NK-92 (cell line): Measurements from ENCODE around the gene EDN1.
"Not testable (repeated sequence)": the region's sequence is repeated elsewhere in the genome, so short reads cannot be mapped to it uniquely, and the experiment has no call there.

Experiments used
- DNase-seq: peaks from one replicate; lab custom pipeline; 2025; ENCODE audit not compliant: unreplicated experiment; lab: John Stamatoyannopoulos, UW

The EDN1 gene

DNA sequence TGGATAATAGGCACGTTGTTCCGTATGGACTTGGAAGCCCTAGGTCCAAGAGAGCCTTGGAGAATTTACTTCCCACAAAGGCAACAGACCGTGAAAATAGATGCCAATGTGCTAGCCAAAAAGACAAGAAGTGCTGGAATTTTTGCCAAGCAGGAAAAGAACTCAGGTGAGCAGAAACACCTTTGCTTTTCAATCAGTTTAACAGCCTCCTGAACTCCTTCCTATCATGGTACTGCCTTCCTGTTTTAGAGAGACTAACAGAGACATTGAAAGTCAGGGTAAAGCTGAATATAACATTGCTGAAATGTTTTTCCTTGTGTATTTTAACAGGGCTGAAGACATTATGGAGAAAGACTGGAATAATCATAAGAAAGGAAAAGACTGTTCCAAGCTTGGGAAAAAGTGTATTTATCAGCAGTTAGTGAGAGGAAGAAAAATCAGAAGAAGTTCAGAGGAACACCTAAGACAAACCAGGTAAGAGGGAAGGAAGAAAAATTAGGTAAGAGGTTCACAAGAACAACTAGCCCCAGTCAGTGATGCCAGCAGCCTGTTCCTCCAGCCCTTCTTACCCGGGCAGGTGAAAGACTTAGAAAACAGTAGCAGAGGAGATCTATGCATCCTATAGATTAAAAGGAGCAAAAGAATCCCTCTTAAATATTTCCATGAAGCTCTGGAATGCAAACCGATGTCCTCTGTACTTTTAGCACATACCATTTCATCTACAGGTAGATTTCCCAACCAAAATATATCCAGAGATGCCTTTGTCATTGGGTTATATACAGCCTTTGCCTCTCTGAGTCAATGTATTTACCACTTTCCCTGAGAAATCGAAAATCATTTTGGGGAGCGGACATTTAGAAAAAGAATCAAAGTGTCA, 4.0 kb downstream of the EDN1 start:
- DNase-seq: no peak

DNA sequence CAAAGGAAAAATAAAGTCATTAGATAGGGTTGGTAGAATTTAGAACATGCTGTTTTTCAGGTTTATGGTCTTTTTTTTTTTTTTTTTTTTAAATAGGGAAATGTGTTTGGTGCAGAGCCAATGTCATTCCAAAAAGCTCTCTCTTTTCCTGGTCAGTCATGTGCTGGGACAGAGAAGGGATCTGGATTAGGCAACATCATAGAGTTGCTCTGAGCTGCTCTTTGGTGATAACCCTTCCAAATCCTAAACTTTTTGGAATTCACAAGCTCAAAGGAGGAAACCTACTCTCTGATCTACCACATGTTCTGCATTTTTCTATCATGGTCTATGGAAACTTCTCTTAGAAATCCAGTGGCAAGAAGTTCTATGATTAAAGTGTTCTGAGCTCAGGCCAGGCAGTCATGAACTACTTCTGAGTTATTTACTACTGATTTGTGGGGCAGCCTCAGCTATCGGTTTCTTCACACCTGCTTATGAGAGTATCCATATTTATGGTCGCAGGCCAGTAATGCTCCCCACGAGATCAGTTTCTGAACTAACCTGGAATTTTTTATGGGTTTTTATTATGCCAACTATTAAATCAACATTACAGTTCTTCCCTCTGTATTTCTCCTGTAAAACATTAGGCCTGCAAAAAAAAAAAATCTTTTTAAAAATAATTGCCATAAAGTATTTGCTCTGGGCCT, 4.8 kb downstream of the EDN1 start:
- no peak for DNase-seq

DNA sequence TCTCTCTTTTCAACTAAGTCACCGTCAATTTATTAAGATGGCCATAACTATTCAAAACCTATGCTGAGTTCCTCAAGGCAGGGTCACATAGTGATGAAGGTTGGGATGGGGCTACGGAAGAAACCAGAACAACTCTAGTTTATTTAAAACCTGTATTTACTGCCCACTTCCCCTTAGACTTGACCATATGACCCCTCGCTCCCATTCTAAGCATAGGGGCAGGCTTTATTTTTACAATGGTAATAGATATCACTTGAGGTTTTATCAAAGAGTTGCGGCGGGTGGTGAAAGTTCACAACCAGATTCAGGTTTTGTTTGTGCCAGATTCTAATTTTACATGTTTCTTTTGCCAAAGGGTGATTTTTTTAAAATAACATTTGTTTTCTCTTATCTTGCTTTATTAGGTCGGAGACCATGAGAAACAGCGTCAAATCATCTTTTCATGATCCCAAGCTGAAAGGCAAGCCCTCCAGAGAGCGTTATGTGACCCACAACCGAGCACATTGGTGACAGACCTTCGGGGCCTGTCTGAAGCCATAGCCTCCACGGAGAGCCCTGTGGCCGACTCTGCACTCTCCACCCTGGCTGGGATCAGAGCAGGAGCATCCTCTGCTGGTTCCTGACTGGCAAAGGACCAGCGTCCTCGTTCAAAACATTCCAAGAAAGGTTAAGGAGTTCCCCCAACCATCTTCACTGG, 5.5 kb downstream of the EDN1 start:
- no peak for DNase-seq

DNA sequence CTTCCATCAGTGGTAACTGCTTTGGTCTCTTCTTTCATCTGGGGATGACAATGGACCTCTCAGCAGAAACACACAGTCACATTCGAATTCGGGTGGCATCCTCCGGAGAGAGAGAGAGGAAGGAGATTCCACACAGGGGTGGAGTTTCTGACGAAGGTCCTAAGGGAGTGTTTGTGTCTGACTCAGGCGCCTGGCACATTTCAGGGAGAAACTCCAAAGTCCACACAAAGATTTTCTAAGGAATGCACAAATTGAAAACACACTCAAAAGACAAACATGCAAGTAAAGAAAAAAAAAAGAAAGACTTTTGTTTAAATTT, 6.1 kb downstream of the EDN1 start:
- DNase-seq: no peak

DNA sequence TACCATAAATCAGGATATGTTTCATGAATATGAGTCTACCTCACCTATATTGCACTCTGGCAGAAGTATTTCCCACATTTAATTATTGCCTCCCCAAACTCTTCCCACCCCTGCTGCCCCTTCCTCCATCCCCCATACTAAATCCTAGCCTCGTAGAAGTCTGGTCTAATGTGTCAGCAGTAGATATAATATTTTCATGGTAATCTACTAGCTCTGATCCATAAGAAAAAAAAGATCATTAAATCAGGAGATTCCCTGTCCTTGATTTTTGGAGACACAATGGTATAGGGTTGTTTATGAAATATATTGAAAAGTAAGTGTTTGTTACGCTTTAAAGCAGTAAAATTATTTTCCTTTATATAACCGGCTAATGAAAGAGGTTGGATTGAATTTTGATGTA, 6.4 kb downstream of the EDN1 start:
- DNase-seq: no peak

DNA sequence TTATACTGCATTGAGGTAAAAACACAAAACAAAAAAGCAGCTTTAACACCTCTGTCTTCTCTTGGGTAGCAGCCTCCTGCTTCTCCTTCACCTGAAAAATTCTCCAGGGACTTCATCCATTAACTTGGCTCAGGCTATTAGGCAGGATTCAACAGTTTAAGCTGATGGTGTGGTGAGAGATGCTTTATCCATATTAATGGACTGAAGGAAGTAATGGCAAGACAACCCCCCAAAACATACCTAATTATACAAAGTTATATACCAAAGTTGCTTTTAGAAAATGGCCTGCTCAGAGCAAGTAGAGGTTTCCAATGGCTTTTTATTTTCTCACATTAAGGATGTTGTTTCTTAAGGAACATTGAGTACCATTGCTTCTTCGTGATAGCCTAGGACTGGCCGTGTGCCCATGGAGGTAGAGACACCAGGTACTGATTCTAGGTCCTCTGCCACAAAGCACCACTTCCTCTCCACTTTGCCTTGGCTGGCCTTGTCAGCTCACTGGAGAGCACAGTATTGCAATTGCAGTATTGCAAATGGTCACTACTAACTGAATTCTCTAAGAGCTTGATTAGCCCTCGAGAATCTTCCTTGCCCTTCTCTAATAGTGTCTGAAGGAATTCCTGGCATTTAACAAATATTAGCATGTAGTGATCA, 7.3 kb downstream of the EDN1 start:
- no peak for DNase-seq

DNA sequence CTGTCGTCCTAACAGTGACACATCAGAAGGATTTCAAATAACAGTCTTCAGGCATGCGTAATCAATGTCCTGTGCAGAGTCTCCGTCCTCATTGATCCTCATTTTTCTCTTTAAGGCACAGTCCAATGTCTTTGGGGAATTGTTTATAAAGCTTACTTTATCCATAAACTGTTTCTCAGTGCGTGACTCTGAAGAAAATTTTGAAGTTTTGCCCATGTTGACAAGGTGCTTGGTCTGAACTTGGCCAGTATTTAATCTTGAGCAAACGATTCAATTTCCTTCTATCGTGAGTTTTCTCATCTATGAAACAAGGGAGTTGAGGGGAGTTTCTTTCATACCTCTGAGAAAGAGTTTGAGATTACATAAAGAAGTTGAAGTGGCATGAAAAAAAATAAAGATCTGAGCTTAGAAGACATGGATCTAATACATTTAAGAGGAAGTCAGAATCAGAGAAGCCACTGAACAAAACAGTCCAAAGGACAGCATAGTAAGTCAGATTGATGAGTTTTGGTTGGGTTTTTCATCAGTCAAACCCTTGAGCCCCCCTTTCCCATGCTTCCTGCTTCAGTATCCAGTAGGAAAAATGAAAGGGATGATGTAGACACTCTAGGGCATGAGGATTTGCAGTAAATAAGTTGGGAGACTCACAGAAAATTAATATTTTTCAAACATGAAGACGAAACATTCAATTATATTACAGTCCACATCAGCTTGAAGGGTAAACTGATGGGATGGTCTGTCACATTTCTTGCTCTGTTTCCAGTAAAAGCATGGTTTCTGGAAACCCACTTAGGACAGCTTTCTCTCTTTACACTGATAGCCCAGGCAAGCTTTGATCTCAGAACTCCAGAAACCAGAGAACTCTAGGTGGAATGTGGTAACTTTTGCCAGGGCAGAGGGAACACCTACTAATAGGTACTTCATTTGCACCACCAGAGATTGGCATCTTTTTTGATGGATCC, 8.1 kb downstream of the EDN1 start:
- no peak for DNase-seq

DNA sequence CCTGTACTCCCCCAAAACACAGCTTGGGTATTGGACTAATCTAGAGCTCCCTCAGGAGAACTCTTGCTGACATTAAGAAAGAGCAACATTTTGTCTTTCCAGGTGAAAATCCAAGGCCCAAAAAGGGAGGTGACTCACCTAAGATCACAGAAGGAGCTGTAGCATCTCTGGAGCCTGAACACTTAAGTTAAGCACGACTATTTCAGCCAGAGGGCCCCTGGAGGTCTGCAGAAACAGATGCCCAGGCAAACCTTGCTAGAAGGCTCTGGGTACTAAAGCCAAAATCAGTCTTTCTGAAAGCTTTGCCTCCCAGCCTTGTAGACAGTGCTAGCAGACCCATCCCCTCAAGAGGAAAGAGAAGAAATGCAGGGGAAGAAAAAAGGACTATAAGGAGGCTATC, 8.8 kb downstream of the EDN1 start:
- DNase-seq: no peak

DNA sequence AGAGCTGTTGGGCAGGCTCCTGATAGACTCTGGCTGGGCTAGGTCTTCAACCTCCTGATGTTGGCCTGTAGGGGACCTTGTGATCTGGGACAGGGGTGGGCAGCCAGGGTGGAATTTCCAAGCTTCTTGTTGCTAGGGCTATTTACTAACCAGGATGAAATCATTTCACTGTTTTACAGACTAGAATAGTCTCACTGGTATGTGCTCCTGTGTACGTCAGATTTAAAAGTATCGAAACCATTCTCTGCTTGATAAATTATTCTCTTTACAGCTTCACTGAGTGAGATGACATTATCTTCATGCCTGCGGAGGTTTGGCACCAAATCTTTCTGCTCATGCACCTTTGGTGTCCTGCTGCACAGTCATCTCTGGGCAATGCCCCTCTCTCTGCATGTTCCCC, 10.9 kb downstream of the EDN1 start:
- DNase-seq: no peak

DNA sequence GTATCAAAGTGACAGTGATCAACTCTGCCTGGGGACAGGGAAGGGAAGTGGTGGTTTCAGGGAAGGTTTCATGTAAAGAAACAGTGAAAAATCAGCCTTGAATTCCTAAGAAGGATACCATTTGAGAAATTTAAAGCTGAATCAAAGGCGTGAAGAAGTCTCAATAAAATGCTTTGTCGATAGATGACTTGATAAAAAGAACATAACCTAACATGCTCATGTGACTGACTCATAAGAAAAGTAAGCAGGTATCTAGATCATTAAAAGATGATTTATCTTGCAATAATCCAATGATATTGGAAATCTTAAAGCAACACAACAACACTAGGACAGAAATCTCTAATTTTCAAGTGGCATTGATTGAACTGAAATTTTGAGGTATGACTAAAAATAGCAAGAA, 14.3 kb downstream of the EDN1 start:
- no peak for DNase-seq

DNA sequence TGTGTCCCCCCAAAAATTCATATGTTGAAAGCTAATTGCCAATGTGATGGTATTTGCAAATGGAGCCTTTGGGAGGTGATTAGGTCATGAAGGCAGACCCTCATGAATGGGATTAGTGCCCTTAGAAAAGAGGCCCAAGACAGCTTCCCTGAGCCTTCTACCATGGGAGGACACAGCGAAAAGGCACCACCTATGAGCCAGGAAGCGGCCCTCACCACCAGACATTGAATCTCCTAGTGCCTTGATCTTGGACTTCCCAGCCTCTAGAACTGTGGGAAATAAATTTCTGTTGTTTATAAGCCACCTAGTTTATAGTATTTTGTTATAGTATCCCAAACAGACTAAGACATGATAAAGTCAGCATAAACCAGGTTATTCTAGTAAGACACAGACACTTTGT, 18.9 kb downstream of the EDN1 start:
- DNase-seq: no peak

DNA sequence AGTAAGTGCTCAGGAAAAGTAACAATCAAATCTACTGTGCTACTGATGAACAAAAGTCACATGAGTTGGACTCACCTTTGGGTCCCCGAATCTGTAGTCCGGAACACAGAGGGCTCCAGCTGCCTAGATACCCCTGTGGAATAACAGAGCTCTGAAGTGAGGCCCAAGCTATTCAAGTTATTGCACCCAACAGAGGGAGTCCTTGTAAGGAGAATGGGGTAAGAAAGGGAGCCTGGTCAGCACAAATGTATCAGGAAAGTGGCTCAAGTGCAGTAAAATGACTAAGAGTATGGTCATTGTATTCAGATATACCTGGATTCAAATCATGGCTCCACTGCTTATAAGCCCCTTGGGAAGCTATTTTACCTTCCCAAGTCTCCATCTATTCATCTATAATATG, 20.9 kb downstream of the EDN1 start:
- DNase-seq: no peak

DNA sequence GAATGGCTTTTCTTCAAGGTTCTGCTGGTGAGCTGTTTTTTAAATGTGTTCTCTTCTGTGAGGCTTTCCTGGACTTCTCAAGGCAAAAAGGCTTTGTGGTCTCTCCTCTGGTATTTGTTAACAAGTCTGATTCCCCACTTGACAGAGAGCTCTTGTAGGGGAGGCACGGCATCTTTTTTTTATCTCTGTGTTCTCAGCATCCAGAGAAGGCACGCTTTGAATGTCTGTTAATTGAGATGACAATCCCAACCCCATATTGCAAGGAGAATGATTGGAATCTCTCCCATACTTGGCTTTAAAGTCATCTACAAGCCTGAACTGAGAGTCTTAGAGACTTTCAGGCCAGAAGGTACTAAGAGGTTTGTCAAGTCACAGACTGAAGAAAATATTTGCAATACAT, 22.6 kb downstream of the EDN1 start:
- no peak for DNase-seq

DNA sequence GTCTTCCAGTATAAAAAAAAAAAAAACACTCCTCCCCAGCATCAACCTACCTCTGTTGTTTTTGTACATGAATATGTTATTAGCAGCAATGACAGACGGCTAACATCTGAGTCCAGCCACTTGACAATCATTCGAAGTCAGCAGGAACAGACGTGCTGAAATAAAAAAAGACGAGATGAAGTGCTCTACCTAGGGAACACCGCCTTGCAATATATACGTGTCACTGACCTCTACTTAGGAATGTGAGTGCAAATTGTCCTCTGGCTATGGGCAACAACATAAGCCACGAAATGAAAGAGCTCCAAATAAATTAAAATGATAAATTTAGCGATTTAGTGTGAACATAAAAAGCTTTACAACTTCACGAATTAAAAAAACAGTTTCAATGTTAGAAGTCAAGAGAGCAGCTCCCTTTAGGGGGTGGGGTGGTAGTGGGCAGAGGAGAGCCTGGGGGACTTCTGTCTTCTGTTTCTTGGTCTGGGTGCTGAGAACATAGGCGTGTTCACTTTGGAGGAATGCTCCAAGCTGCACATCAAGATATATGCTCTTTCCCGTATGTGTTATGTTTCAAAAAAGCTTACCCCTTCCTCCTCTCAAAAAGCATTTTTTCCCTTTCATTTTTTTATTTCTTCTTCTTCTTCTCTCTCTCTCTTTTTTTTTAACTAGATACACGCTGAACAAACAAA, 23.3 kb downstream of the EDN1 start:
- no peak for DNase-seq

DNA sequence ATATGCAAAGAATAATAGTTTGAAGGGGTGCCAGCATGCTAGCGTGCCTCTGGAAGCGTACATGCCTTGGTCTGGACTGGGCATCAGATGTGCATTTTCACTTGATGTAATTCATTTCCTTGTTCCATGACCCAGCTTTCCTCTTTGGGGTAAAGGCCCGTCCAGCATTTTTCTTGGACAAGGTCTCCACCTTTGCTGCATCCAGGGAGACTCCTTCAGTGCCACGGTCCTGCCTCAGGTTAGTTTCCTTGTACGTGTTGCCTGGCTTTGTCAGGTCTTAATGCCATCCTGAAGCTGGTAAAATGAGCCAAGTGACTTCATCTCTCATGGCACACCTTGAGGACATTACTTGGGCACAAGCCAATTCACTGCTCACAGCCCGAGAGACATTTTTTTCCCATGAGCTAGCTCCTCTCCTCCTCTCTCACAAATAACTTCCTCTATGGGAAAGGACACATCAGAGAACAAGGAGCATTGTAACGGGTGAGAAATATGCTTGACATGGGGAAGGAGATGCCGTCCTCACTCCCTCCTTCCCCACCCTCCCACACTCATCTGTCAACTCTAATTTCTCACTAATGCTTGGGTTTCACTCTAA, 23.9 kb downstream of the EDN1 start:
- DNase-seq: no peak

DNA sequence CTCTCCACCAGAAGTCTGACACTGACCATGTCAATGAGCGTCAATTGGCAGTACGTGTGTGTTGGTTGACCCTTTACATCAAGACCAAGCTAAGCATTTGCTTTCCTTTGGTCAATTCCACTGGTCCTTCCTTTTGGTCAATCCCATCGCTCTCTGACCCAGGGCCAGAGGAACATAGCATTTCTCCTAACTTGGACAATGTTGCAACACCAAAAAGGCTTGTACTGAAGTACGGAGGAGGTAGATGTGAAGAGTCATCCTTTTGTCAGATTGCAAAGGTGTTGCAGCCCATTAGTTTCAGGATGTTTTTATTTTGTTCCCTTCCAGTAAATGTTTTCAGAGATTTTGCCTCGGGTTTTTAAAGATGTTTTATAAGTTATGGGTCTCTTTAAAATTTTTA, 24.6 kb downstream of the EDN1 start:
- DNase-seq: no peak

DNA sequence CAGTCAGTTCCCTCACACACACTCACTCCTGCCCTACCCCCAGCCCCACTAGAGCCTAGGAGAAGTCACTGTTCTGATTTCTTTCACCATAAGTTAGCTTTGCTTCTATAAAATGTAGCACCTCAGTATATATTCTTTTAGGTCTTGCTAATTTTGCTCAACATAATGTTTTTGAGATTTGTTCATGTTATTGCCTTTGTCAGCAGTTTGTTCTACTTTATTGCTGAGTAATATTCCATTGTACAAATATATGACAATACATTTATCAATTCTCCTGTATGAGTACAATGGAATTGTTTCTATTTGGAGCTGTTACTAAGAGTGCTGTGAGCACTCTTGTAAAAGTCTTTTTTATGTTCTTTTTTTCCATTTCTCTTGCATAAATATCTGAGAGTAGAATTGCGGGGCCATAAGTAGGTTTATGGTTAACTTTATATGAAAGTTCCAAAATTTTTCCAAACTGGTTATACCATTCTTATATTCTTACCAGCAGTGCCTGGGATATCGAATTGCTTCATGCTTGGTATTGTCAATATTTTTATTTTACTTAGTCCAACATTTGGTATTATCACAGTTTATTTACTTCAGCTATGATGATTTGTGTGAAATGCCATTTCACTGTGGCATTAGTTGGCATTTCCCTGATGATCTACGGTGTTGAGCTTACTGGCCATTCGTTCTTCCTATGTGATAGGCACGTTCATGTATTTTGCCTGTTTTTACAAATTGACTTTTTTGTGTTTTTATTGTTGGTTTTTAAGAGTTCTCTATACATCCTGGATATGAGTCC, 25.3 kb downstream of the EDN1 start:
- no peak for DNase-seq

DNA sequence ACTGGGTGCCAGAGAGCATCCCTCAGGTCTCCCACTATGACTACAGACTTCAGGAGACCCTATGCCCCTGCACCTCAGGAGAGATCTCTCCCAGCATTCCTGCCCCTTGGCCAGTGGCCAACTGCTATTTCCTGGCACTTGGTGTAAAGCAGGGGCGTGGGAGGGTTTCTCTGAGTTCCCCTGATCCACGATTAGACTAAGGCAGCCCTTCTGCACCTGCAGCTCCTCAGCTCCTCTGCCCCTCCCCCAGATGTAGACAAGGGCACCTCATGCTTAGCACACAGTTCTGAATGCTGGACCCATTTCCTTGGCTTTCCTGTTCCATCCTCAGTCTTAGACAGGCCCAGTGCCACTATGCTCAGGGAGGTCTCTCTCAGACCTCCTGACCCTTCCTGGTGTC, 28.6 kb downstream of the EDN1 start:
- no peak for DNase-seq

DNA sequence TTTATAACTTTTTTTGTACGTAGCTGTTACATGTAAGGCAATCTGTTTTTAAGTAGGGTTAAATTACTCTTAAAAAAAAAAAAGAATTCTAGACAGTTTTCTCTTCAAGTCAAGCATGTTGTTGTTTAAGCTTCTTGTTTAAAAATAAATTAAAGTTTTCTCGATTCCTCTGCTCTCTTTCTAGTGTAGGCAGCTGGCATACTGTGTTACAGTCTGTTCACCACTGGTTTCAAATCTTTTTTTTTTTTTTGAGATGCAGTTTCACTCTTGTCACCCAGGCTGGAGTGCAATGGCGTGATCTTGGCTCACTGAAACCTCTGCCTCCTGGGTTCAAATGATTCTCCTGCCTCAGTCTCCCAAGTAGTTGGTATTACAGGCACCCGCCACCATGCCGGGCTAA, 29.9 kb downstream of the EDN1 start:
- not testable (repeated sequence) for DNase-seq
